ENCODE data around the gene GRN.
"Not testable (repeated sequence)": the region's sequence is repeated elsewhere in the genome, so short reads cannot be mapped to it uniquely, and the experiment has no call there.

The GRN gene

GRCh38 chr17:44346064-44346844 lies 1.2 kb downstream of the GRN start:
- DNase-seq (ENCODE audit: low read depth) = no peak

DNA sequence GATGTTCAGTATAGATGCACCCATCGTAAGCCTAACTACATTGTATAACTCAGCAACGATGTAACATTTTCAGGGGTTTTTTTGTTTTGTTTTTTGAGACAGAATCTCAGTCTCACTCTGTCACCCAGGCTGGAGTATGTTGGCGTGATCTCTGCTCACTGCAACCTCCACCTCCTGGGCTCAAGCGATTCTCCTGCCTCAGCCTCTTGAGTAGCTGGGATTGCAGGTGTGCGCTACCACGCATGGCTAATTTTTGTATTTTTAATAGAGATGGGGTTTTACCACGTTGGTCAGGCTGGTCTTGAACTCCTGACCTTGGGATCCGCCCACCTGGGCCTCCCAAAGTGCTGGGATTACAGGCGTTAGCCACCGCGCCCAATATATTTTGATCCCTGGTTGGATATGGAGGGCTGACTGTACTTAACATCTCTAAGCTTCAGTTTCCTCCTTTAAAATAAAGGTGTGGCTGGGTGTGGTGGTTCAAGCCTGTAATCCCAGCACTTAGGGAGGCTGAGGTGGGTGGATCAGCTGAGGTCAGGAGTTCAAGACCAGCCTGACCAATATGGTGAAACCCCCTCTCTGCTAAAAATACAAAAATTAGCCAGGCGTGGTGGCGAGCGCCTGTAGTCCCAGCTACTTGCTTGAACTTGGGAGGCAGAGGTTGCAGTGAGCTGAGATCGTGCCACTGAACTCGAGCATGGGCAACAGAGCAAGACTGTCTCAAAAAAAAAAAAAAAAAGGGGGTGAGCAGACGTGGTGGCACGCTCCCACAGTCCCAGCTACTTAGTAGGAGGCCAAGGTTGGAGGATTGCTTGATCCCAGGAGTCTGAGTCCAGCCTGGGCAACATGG lies 2.3 kb downstream of the GRN start:
- DNase-seq (ENCODE audit: low read depth) = not testable (repeated sequence)

DNA sequence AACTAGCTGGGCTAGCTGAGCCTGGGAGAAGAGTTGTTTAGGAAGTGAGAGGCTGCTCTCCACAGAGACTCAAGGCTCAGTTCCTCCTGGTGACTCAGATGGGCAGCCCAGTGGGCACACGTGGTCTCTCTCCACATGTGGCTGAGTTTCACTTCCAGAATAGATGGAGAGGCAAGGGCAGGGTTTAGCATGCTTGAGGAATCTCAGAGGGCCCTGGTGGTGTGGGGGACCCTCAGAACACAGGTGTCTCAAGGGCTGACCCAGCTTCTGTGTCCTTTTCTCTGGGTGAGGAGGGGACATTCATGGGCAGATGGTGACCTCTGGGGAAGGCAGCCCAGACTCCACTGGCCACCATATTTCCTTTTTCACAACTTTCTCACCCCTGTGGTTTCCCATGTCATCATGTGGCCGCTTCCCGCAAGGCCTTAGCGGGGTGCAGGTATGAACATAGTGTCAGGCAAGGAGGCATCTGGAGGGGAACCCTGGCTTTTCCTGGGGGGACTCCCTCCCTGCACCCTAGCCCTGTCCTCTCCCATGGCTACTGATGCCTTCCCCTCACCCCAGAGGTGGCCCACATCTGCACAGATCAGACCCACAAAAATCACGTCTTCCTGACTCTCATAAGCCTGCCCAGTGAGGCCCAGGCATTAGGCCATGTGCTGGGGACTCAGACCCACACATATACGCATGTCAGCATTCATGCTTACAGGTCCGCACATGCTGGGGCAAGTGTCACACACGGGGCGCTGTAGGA lies 3.3 kb downstream of the GRN start:
- no peak for DNase-seq (ENCODE audit: low read depth)

- DNase-seq (ENCODE audit: low read depth) = no peak
Measured at GRCh38 chr17:44348988-44349364, 3.9 kb downstream of the GRN start.

DNA sequence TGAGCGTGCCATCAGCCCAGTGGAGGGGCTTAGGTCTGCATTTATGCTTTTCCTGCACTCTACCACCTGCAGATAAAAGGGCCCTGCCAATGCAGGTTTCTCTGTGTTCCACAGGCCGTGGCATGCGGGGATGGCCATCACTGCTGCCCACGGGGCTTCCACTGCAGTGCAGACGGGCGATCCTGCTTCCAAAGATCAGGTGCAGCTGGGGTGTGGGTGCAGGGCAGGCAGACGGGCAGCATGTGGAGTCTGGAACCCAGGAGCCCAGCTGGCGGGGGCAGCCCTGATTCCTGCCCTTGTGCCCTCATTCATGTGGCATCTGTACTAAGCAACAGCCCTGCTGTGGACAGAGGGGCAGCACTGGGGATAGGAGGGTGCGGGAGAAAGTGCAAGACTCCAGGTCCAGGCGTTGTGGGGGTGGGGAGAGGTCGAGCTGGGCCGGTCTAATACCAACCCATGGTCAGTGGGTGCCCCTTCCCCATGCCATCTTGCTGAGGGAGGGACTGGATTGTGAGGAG lies 4.5 kb downstream of the GRN start:
- no peak for DNase-seq (ENCODE audit: low read depth)

DNA sequence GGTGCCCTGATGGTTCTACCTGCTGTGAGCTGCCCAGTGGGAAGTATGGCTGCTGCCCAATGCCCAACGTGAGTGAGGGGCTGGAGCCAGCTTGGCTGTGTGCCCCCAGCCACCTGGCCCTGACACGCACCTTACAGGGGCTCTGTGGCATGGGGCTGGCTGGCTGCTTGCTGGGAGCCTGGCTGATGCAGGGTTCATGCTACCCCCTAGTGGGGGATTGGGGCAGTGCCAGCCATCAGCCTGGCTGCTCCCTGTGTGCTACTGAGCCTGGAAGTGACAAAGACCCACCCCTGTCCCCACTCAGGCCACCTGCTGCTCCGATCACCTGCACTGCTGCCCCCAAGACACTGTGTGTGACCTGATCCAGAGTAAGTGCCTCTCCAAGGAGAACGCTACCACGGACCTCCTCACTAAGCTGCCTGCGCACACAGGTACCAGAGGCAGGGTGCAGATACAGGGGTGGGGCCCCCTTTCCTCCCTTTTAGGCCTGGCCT lies 5.7 kb downstream of the GRN start:
- DNase-seq (ENCODE audit: low read depth) = peak; percentile 49

- no peak for DNase-seq (ENCODE audit: low read depth)
Measured at GRCh38 chr17:44351464-44351863, 6.4 kb downstream of the GRN start.

DNA sequence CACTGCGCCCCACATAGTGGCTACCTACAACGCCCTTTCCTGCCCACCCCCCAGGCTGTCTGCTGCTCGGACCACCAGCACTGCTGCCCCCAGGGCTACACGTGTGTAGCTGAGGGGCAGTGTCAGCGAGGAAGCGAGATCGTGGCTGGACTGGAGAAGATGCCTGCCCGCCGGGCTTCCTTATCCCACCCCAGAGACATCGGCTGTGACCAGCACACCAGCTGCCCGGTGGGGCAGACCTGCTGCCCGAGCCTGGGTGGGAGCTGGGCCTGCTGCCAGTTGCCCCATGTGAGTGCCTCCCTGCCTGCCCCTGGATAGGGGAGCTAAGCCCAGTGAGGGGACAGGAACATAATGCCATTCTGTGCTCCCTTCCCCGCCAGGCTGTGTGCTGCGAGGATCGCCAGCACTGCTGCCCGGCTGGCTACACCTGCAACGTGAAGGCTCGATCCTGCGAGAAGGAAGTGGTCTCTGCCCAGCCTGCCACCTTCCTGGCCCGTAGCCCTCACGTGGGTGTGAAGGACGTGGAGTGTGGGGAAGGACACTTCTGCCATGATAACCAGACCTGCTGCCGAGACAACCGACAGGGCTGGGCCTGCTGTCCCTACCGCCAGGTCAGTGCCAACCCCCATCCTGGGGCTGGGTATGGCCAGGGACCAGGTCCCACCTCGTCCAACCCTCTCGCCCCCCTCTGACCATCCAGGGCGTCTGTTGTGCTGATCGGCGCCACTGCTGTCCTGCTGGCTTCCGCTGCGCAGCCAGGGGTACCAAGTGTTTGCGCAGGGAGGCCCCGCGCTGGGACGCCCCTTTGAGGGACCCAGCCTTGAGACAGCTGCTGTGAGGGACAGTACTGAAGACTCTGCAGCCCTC lies 7.1 kb downstream of the GRN start:
- no peak for DNase-seq (ENCODE audit: low read depth)

- DNase-seq (ENCODE audit: low read depth) = no peak
Measured at GRCh38 chr17:44352828-44353671, 7.9 kb downstream of the GRN start.

- DNase-seq (ENCODE audit: low read depth) = no peak
Measured at GRCh38 chr17:44353672-44354331, 8.7 kb downstream of the GRN start.

DNA sequence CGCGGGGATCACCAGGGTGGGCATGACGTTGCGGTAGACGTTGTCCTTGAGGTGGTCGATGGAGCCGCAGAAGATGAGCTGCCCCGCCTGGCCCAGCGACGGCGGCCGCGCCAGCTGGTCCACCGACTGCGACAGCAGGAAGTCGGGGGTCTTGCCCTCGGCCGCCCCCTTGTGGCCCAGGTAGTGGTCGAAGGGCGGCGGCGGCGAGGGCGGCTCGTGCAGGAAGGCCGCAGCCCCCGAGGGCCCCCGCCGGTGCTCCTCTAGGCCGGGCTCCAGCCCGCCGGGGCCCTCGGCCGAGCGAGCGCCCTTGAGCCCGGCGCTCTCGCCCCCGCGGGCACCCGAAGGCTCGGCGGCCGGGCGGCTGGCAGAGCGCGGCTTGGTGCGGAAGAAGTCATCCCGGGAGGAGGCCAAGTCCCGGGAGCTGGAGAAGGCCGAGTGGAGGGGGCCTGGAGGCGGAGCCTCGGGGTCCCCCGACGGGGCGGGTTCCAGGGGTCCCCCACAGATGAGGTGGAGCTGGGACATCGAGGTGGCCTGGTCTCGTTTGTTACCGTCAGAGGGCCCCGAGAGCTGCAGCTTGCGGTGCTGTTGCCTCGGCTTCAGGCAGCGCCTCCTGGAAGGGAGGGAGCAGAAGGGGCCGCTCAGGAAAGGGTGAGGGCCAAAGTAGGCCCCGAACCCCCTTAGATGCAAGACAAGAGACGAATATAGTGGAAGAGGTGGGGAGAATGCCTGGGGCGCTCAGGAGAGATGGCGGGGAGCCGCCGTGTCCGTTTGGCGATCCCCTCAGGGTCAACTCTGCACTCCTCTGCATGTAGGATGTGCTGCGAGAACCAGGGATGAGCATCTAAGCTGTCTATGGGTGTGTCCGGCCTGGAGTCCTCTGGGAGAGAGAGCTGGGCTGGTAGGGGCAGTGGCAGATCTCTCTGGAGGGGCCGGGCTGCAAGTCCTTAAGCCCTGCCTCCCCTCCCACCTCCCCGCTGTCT lies 9.8 kb downstream of the GRN start:
- DNase-seq (ENCODE audit: low read depth) = peak; percentile 44

DNA sequence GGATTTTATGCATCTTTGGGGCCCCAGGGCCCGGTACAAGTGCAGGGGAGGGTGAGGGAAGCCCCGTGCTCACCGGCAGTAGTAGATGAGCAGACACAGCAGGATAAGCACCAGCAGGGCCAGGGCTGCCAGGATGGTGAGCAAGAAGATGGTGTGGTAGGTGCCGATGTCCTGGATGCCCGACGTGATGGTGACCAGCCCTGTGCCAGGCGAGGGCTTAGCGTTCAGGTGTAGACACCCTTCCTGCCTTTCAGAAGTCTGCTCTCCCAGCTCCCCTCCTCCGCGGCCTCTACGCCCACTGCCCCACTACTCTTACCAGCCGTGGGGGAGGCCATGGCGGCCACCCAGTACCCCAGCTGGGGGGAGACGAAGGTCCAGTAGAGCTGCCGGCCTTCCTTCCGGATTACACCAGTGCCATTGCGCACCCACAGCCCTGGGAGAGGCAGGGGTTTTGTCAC lies 10.6 kb downstream of the GRN start:
- DNase-seq (ENCODE audit: low read depth) = no peak

GRCh38 chr17:44356241-44356640 lies 11.1 kb downstream of the GRN start:
- DNase-seq (ENCODE audit: low read depth) = no peak

GRCh38 chr17:44358066-44358465 lies 13.0 kb downstream of the GRN start:
- no peak for DNase-seq (ENCODE audit: low read depth)

GRCh38 chr17:44359006-44359405 lies 13.9 kb downstream of the GRN start:
- no peak for DNase-seq (ENCODE audit: low read depth)

DNA sequence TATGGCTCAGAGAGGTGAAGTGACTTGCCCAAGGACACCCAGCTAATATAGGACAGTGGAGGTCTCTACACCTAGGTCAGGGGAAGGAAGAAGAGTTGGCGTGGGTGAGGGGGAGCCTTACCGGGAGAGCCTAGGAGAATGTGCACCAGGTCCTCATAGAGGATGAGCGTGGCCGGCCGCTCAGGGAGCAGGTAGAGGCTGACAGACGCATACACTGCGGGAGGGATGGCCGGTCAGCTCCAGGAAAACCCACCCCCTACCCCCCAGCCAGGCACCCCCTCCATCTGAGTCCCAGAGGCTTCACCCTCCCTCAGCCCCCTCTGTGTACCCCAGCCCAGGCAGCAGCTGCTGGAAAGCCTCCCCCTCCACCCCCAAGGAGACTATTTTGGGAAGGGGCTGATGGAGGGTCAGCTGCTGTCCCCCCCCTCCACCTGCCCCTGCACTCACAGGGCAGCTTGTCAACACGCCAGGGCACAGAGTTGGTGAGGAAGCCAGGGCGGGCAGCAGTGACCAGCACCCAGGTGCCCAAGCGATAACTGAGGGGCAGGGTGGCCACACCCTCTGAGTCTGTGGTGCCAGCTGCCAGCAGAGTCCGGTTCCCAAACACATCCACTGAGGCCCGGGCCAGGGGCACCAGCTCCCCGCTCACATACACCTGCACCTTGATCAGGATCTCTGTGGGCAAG lies 14.5 kb downstream of the GRN start:
- DNase-seq (ENCODE audit: low read depth) = no peak

DNA sequence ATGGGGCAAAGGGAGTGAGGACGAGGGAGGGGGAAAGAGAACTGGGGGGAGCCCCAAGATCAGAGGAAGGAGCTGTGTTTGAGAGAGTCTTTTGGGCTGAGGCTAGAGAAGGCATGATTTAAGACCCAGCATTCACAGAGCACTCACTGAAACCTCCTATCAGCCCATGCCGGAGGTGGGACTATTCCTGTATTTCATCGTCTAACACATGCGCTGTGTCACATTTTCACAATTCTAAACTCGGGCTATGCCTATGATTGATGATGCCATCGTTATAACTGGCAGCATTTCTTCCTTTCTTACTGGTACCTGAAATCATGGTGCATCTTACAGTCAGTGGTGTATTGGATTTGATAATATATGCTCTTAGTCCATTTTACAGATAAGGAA lies 15.0 kb downstream of the GRN start:
- no peak for DNase-seq (ENCODE audit: low read depth)

DNA sequence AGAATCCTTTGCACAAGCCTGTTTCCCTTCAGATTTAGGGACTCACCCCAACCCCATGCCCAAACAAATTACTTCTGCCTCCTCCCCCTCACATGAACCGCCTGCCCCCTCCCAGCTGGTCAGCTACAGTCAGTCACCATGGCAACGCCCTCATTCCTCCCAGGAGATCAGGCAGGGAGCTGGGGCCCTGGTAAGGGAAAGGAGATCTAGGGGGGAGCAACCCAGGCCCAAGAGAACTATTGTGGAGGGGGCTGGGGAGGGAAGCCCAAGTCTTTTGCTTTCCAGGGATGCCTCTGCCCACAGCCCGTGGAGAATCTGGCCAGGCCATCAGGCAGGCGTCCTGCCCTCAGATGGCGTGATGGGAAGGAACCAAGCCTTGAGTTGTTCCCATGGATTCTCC lies 15.7 kb downstream of the GRN start:
- DNase-seq (ENCODE audit: low read depth) = no peak
